ENCODE results near the gene FOXO3. TPM values are rescaled to one million over a fixed set of nuclear protein-coding genes. Genes with fewer than 3 reads are reported as not detected.
A peak's percentile ranks its signal among the peaks of the same experiment; 100 is the strongest.
"Not testable (repeated sequence)": the region's sequence is repeated elsewhere in the genome, so short reads cannot be mapped to it uniquely, and the experiment has no call there.

The FOXO3 gene
- total RNA-seq, 4 donors from 2014 or later, result 34.3 to 61.1 (median 49.7) TPM

DNA sequence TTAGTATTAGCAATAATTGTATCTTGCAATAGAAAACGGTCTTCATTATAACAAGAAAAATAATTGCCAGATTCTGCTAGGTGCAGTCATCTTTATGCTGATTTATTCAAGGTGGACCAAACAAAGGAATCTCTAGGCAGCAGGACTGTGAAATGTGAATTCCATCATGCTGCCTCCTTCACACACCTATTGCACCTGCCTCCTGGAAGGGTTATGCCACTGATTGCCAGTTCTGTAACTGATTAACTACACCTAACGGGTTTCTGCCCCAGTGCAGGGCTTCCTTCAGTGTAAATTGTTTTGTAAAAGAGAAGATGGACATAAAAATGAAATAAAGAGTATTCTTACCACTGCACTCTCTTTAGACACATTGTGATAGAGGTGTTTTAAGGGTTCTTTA, 96.1 kb downstream of the FOXO3 start:
- no peak for DNase-seq
- no peaks in the 10 kb centered on the region for H3K27me3 ChIP-seq
- peaks cover 0 to 69% (median 0%) of the 10 kb centered on the region in 4 donors for H3K4me1 ChIP-seq
- peak overlapping the region in 3 of 4 donors; percentile 8 to 72 (median 13) for H3K27ac ChIP-seq
- H3K36me3 ChIP-seq, result no peaks in the 10 kb centered on the region
- peak overlapping the region in 1 of 4 donors; percentile 14 for H3K4me3 ChIP-seq
- no peaks in the 10 kb centered on the region for H3K9me3 ChIP-seq
- TF ChIP-seq, protein P1, sequence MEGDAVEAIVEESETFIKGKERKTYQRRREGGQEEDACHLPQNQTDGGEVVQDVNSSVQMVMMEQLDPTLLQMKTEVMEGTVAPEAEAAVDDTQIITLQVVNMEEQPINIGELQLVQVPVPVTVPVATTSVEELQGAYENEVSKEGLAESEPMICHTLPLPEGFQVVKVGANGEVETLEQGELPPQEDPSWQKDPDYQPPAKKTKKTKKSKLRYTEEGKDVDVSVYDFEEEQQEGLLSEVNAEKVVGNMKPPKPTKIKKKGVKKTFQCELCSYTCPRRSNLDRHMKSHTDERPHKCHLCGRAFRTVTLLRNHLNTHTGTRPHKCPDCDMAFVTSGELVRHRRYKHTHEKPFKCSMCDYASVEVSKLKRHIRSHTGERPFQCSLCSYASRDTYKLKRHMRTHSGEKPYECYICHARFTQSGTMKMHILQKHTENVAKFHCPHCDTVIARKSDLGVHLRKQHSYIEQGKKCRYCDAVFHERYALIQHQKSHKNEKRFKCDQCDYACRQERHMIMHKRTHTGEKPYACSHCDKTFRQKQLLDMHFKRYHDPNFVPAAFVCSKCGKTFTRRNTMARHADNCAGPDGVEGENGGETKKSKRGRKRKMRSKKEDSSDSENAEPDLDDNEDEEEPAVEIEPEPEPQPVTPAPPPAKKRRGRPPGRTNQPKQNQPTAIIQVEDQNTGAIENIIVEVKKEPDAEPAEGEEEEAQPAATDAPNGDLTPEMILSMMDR (IDR thresholded peaks at IDR 0.05), result no peak
- no peak for TF ChIP-seq POLR2A (IDR thresholded peaks at IDR 0.05)

DNA sequence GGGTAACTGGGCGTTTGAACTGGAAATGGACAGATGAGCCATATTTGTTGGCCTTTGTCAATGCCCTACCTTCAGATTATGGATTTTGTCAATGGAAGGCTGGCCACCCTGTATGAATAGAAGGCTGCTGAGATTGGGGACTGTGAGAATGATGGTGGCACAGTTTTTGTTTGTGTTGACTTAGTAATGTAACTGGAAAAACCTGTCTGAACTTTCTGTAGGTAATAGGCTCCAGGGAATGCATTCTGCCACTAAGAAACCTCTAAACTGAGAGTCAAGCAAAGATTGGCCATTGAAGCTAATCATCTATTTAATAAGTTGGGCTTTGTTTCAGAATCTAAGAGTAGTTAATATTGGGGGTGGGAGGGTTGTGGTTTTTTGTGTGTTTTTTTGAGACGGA, 97.5 kb downstream of the FOXO3 start:
- H3K9me3 ChIP-seq, result no peaks in the 10 kb centered on the region
- peaks cover 0 to 65% (median 0%) of the 10 kb centered on the region in 4 donors for H3K4me1 ChIP-seq
- TF ChIP-seq, protein P1 (IDR thresholded peaks at IDR 0.05), result no peak
- no peak for TF ChIP-seq POLR2A (IDR thresholded peaks at IDR 0.05)
- no peak for DNase-seq
- H3K36me3 ChIP-seq, result no peaks in the 10 kb centered on the region
- no peak overlapping the region for H3K4me3 ChIP-seq
- no peak overlapping the region for H3K27ac ChIP-seq
- no peaks in the 10 kb centered on the region for H3K27me3 ChIP-seq

DNA sequence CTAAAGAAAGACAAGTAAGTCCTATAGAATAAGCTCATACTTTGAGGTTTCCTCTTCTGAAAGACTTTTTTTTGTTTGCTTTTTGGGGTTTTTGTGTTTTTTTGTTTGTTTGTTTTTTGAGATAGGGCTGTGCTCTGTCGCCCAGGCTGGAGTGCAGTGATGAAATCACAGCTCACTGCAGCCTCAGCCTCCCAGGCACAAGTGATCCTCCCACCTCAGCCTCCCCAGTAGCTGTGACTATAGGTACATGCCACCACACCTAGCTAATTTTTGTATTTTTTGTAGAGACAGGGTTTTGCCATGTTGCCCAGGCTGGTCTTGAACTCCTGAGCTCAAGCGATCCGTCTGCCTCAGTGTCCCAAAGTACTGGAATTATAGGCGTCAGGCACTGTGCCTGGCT, 98.1 kb downstream of the FOXO3 start:
- not testable (repeated sequence) for H3K27ac ChIP-seq, H3K4me3 ChIP-seq
- H3K4me1 ChIP-seq, result peaks cover 0 to 59% (median 0%) of the 10 kb centered on the region in 4 donors

DNA sequence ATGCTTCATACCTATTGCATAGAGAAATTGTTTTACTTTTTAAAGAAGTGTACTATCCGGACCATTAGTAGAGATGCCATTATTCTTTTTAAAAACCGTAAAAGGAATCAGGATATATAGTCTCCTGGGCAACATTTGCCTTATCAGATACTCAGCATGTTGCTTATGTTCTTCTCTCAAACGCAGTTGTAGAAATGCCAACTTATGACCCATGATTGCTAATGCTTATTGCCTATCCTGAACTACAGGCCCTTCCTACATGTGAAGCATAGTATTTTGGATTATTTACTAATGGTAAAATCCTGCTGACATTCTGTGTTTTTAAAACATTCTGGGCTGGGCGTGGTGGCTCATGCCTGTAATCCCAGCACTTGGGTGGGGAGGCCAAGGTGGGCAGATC, 99.5 kb downstream of the FOXO3 start:
- no peak for DNase-seq
- Histone ChIP-seq H3K27ac (peak overlapping the region in 1 of 4 donors; percentile 20), H3K9me3 (no peaks in the 10 kb centered on the region), H3K4me3 (no peak overlapping the region), H3K27me3 (no peaks in the 10 kb centered on the region), H3K4me1 (peaks cover 0 to 45% (median 0%) of the 10 kb centered on the region in 4 donors), H3K36me3 (peaks cover 0 to 14% (median 0%) of the 10 kb centered on the region in 3 donors)
- TF ChIP-seq POLR2A (IDR thresholded peaks at IDR 0.05), result no peak
- TF ChIP-seq, protein P1 (IDR thresholded peaks at IDR 0.05), result no peak

More for the DNA sequence above, 98.1 kb downstream of the FOXO3 start:
- DNase-seq, H3K9me3 ChIP-seq, H3K36me3 ChIP-seq, H3K27me3 ChIP-seq: not testable (repeated sequence)

DNA sequence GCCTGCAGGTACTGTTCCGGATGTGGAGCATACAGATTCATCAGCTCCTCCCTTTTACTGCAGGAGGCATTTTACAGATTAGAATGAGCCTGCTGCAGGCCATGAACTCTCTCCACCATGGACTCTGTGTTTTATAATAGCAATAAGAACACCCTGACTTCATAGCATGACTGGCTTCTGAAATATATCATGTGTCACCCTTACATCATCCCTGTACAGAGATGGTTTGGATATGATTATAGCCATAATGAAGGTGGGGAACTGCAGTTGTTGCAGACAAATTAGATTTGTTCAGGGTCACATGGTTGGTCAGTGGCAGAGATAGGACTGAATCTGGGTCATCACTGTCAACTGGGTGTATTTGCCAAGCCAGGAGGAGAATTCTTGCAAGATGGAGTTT, 100.7 kb downstream of the FOXO3 start:
- Histone ChIP-seq H3K4me1 (peaks cover 0 to 37% (median 0%) of the 10 kb centered on the region in 4 donors), H3K9me3 (no peaks in the 10 kb centered on the region), H3K27ac (peak overlapping the region in 2 of 4 donors; percentile 10 to 61), H3K27me3 (no peaks in the 10 kb centered on the region), H3K36me3 (peaks cover 0 to 14% (median 0%) of the 10 kb centered on the region in 3 donors), H3K4me3 (no peak overlapping the region)
- DNase-seq, result peak in 1 of 3 donors; percentile 61
- TF ChIP-seq, protein P1 (IDR thresholded peaks at IDR 0.05), result peak in 1 of 6 experiments; percentile 22
- TF ChIP-seq POLR2A (IDR thresholded peaks at IDR 0.05), result no peak

GRCh38 chr6:108661982-108662381, 101.3 kb downstream of the FOXO3 start:
- peaks cover 0 to 14% (median 0%) of the 10 kb centered on the region in 3 donors for H3K36me3 ChIP-seq
- no peaks in the 10 kb centered on the region for H3K27me3 ChIP-seq
- no peak for DNase-seq
- H3K9me3 ChIP-seq, result no peaks in the 10 kb centered on the region
- H3K27ac ChIP-seq, result no peak overlapping the region
- peaks cover 0 to 32% (median 0%) of the 10 kb centered on the region in 4 donors for H3K4me1 ChIP-seq
- TF ChIP-seq, protein P1 (IDR thresholded peaks at IDR 0.05), result no peak
- TF ChIP-seq POLR2A (IDR thresholded peaks at IDR 0.05), result no peak
- H3K4me3 ChIP-seq, result no peak overlapping the region
